Endothelial cell of umbilical vein (primary cell): ENCODE results near the gene FANCC.

Source experiments
- CTCF ChIP-seq, 2 donors: IDR thresholded peaks; 1 replicate in 1 of 2; 2 replicates in 1 of 2; pipeline ENCODE4 v1.5.1; 2011; ENCODE audit warnings: low read length in 2 of 2, mild to moderate bottlenecking in 2 of 2, moderate library complexity in 2 of 2, control low read depth in 1 of 2, inconsistent platforms in 1 of 2, low read depth in 1 of 2; ENCODE audit not compliant: insufficient read depth in 1 of 2; ENCODE audit errors: extremely low read depth in 1 of 2
- EZH2 ChIP-seq: IDR thresholded peaks from 2 replicates; pipeline ENCODE4 v1.6.1; 2012; ENCODE audit warnings: borderline replicate concordance, low read depth, mild to moderate bottlenecking, moderate library complexity, low read length, inconsistent platforms; ENCODE audit not compliant: severe bottlenecking
- FOS ChIP-seq: IDR thresholded peaks from 2 replicates; pipeline ENCODE4 v1.6.1; 2011; ENCODE audit warnings: mild to moderate bottlenecking, low read length, moderate library complexity, borderline replicate concordance; ENCODE audit not compliant: insufficient read depth
- GATA2 ChIP-seq: IDR thresholded peaks from 2 replicates; pipeline ENCODE4 v1.7.0; 2011; ENCODE audit warnings: low read depth, mild to moderate bottlenecking, moderate library complexity, mixed read lengths, low read length; ENCODE audit not compliant: insufficient read length, insufficient read depth
- JUN ChIP-seq: IDR thresholded peaks from 2 replicates; pipeline ENCODE4 v1.6.1; 2011; ENCODE audit warnings: borderline replicate concordance, low read depth; ENCODE audit not compliant: insufficient read length, insufficient read depth
- MYC ChIP-seq: IDR thresholded peaks from one replicate; pipeline ENCODE4 v1.6.1; 2011; ENCODE audit warnings: mild to moderate bottlenecking, low read depth, low read length
- POLR2A ChIP-seq: IDR thresholded peaks from 2 replicates; pipeline ENCODE4 v1.6.1; 2012; ENCODE audit warnings: low read depth, mild to moderate bottlenecking, control low read depth, low read length
- POLR2AphosphoS5 ChIP-seq: IDR thresholded peaks from 2 replicates; pipeline ENCODE4 v1.6.1; 2012; ENCODE audit warnings: low read depth, mild to moderate bottlenecking, control low read depth, low read length, moderate library complexity; ENCODE audit not compliant: insufficient read depth

GRCh38 chr9:95202076-95202681 is 115.3 kb downstream of the FANCC start:
- TF ChIP-seq CTCF (IDR thresholded peaks at IDR 0.05; ENCODE audit: extremely low read depth in 1 of 2, insufficient read depth in 1 of 2, low read depth in 1 of 2, low read length in 2 of 2): no peak
- no peak for TF ChIP-seq POLR2AphosphoS5
- no peak for TF ChIP-seq POLR2A
- no peak for TF ChIP-seq FOS
- no peak for TF ChIP-seq GATA2
- no peak for TF ChIP-seq EZH2
- TF ChIP-seq JUN: no peak
- TF ChIP-seq MYC: no peak
